HCT116 (cell line): ENCODE measurements around the gene NPAS4. TPM values are rescaled to one million over a fixed set of nuclear protein-coding genes. Genes with fewer than 3 reads are reported as not detected.
"Not testable (repeated sequence)": the region's sequence is repeated elsewhere in the genome, so short reads cannot be mapped to it uniquely, and the experiment has no call there.

Source experiments
- ATAC-seq: fragments of 200-7000 bp; cut with Tn5 transposase; 2 replicates; pipeline ENCODE4 v1.9.1; 2020; ENCODE audit warnings: mild to moderate bottlenecking, moderate library complexity
- BruUV-seq: library from RNA; stranded (reverse); fragments of 400-500 nt; replicated peaks from 2 replicates; lab custom pipeline; 2021; lab: Mats Ljungman, UMichigan
- CTCF ChIA-PET: fragments of 300-600 bp; sonication (Branson Sonifier 250); formaldehyde crosslinking; loops from one replicate; lab custom pipeline; 2021; ENCODE audit warnings: antibody characterized with exemption; lab: Charles Lee
- POLR2A ChIA-PET: fragments of 300-600, 350-600 bp; sonication (Branson Sonifier 250); formaldehyde crosslinking; loops from one replicate; lab custom pipeline; 2021; ENCODE audit warnings: antibody characterized with exemption; lab: Charles Lee
- RAD21 ChIA-PET, 2 experiments: fragments of 300-600 bp; sonication (Branson Sonifier 250); formaldehyde crosslinking; loops; one replicate each; lab custom pipeline; 2023; ENCODE audit warnings: low total read pairs in 2 of 2; ENCODE audit not compliant: uncharacterized antibody in 2 of 2, unreplicated experiment in 2 of 2, low non-redundant PET in 1 of 2; lab: Charles Lee
- DNase-seq: peaks from one replicate; pipeline ENCODE4 v3.0.0-alpha.2; 2010; ENCODE audit warnings: low read depth, low spot score
- H2AFZ ChIP-seq: fragments of 200-600 bp; shearing (Covaris generic), sonication (generic); 2 replicates; pipeline ENCODE4 v1.6.1; 2017; ENCODE audit warnings: low read depth, mixed run types, mixed read lengths, antibody characterized with exemption, low read length; ENCODE audit not compliant: poor library complexity, severe bottlenecking
- H3K27ac ChIP-seq: 2 replicates; pipeline ENCODE4 v1.5.1; 2012; ENCODE audit warnings: low read depth, low read length
- H3K27me3 ChIP-seq: fragments of 200-600 bp; sonication (generic); 2 replicates; pipeline ENCODE4 v1.6.1; 2016; ENCODE audit warnings: mixed run types, low read length, mixed read lengths; ENCODE audit not compliant: insufficient read depth
- H3K36me3 ChIP-seq, 2 experiments: fragments of 200-500 bp in 1 of 2; fragments of 200-600 bp in 1 of 2; sonication (Bioruptor generic) in 1 of 2; sonication (generic) in 1 of 2; 2 replicates each; pipeline versions ENCODE4 v1.5.1 to v1.6.1; 2014 to 2016; ENCODE audit warnings: low read length in 2 of 2, inconsistent platforms in 1 of 2, mixed read lengths in 1 of 2, mixed run types in 1 of 2; ENCODE audit not compliant: insufficient read depth in 2 of 2, control insufficient read depth in 1 of 2
- H3K4me1 ChIP-seq, 2 experiments: fragments of 200-600 bp in 1 of 2; sonication (generic) in 1 of 2; 2 replicates each; pipeline versions ENCODE4 v1.5.1 to v1.6.1; 2012 to 2017; ENCODE audit warnings: low read length in 2 of 2, inconsistent platforms in 1 of 2, mild to moderate bottlenecking in 1 of 2, mixed read lengths in 1 of 2, mixed run types in 1 of 2, moderate library complexity in 1 of 2; ENCODE audit not compliant: insufficient read depth in 2 of 2, control insufficient read depth in 1 of 2
- H3K4me2 ChIP-seq: fragments of 200-600 bp; sonication (generic); 2 replicates; pipeline ENCODE4 v1.6.1; 2017; ENCODE audit warnings: mixed run types, low read length, mixed read lengths
- H3K4me3 ChIP-seq, 2 experiments: fragments of 200-600 bp in 1 of 2; sonication (generic) in 1 of 2; replicated peaks in 1 of 2; 2 replicates each; pipeline ENCODE4 v1.5.1; 2011 to 2016; ENCODE audit warnings: low read length in 2 of 2, control low read depth in 1 of 2, low read depth in 1 of 2, mild to moderate bottlenecking in 1 of 2, mixed read lengths in 1 of 2, mixed run types in 1 of 2
- H3K79me2 ChIP-seq: fragments of 200-600 bp; sonication (generic); 2 replicates; pipeline ENCODE4 v1.6.1; 2017; ENCODE audit warnings: mild to moderate bottlenecking, mixed run types, low read length, moderate library complexity, mixed read lengths; ENCODE audit not compliant: insufficient read depth
- H3K9ac ChIP-seq: fragments of 200-600 bp; sonication (generic); 2 replicates; pipeline ENCODE4 v1.6.1; 2016; ENCODE audit warnings: low read length, mixed read lengths
- H3K9me2 ChIP-seq: fragments of 200-600 bp; sonication (generic), shearing (Covaris generic); 2 replicates; pipeline ENCODE4 v1.6.1; 2017; ENCODE audit warnings: mixed run types, mild to moderate bottlenecking, moderate library complexity; ENCODE audit not compliant: insufficient read depth
- H3K9me3 ChIP-seq, 2 experiments: fragments of 200-500 bp in 1 of 2; fragments of 200-600 bp in 1 of 2; sonication (Bioruptor generic) in 1 of 2; sonication (generic) in 1 of 2; 2 replicates each; pipeline ENCODE4 v1.6.1; 2014 to 2017; ENCODE audit warnings: low read length in 2 of 2, mixed read lengths in 2 of 2, inconsistent platforms in 1 of 2, low read depth in 1 of 2, mild to moderate bottlenecking in 1 of 2, mixed run types in 1 of 2, moderate library complexity in 1 of 2; ENCODE audit not compliant: control insufficient read depth in 1 of 2, insufficient read depth in 1 of 2
- H4K20me1 ChIP-seq: fragments of 200-600 bp; sonication (generic), shearing (Covaris generic); 2 replicates; pipeline ENCODE4 v1.6.1; 2017; ENCODE audit warnings: mixed run types, mild to moderate bottlenecking, moderate library complexity; ENCODE audit not compliant: insufficient read depth
- CBX3 ChIP-seq: IDR thresholded peaks from 2 replicates; pipeline ENCODE4 v1.6.1; 2012; ENCODE audit warnings: low read depth
- EGR1 ChIP-seq: IDR thresholded peaks from 2 replicates; pipeline ENCODE4 v1.6.1; 2012; ENCODE audit warnings: low read depth
- EZH2 ChIP-seq: fragments of 200-600 bp; sonication (generic); IDR thresholded peaks from 2 replicates; pipeline ENCODE4 v1.6.1; 2017; ENCODE audit warnings: antibody characterized with exemption, mixed run types
- EZH2phosphoT487 ChIP-seq: fragments of 200-600 bp; IDR thresholded peaks from 2 replicates; pipeline ENCODE4 v1.6.1; 2018; ENCODE audit warnings: antibody characterized with exemption, borderline replicate concordance
- FOSL1 ChIP-seq: IDR thresholded peaks from 2 replicates; pipeline ENCODE4 v1.6.1; 2012; ENCODE audit warnings: low read depth
- JUND ChIP-seq: IDR thresholded peaks from 2 replicates; pipeline ENCODE4 v1.6.1; 2012
- POLR2A ChIP-seq: IDR thresholded peaks from 2 replicates; pipeline ENCODE4 v1.7.0; 2011; ENCODE audit warnings: borderline replicate concordance; ENCODE audit not compliant: insufficient read depth, insufficient read length; ENCODE audit errors: extremely low read depth
- POLR2AphosphoS5 ChIP-seq: IDR thresholded peaks from 2 replicates; pipeline ENCODE4 v1.6.1; 2011; ENCODE audit warnings: mild to moderate bottlenecking, low read depth, low read length, moderate library complexity
- SIN3A ChIP-seq: IDR thresholded peaks from 2 replicates; pipeline ENCODE4 v1.6.1; 2012; ENCODE audit warnings: low read depth
- SRF ChIP-seq: IDR thresholded peaks from 2 replicates; pipeline ENCODE4 v1.6.1; 2012; ENCODE audit warnings: low read depth
- ZFX ChIP-seq: fragments of 450-650 bp; IDR thresholded peaks from 2 replicates; pipeline ENCODE4 v1.6.1; 2017
- ZNF274 ChIP-seq: fragments of 200-500 bp; sonication (Bioruptor generic); IDR thresholded peaks from 2 replicates; pipeline ENCODE4 v1.6.1; 2014; ENCODE audit warnings: mild to moderate bottlenecking, low read depth, low read length, inconsistent platforms
- intact Hi-C: fragments of 100-400 bp; cut with micrococcal nuclease; formaldehyde crosslinking; loops from 2 replicates; pipeline ENCODE4 v1.10.0; 2022
- total RNA-seq: library from RNA; stranded (reverse); gene quantifications from one replicate; pipeline ENCODE4 v1.2.1, GENCODE V29; 2021; ENCODE audit not compliant: unreplicated experiment
- TF ChIP-seq, protein P1 (sequence below): IDR thresholded peaks from 2 replicates; pipeline ENCODE4 v1.6.1; 2012; ENCODE audit warnings: low read depth
- TF ChIP-seq, protein P2 (sequence below), 3 experiments: fragments of 200-600 bp in 1 of 3; sonication (generic) in 1 of 3; IDR thresholded peaks in 2 of 3; conservative IDR thresholded peaks in 1 of 3; 2 replicates each; pipeline ENCODE4 v1.5.1; 2012 to 2017; ENCODE audit warnings: low read depth in 2 of 3, low read length in 2 of 3, antibody characterized with exemption in 1 of 3, borderline replicate concordance in 1 of 3, control low read depth in 1 of 3, mild to moderate bottlenecking in 1 of 3, mixed read lengths in 1 of 3, mixed run types in 1 of 3, moderate library complexity in 1 of 3; ENCODE audit not compliant: insufficient read depth in 1 of 3
- TF ChIP-seq, protein P3 (sequence below): IDR thresholded peaks from 2 replicates; pipeline ENCODE4 v1.6.1; 2012
- TF ChIP-seq, protein P4 (sequence below): IDR thresholded peaks from 2 replicates; pipeline ENCODE4 v1.6.1; 2012

NPAS4 gene
- total RNA-seq, 1 experiment from 2014 or later: not detected

DNA sequence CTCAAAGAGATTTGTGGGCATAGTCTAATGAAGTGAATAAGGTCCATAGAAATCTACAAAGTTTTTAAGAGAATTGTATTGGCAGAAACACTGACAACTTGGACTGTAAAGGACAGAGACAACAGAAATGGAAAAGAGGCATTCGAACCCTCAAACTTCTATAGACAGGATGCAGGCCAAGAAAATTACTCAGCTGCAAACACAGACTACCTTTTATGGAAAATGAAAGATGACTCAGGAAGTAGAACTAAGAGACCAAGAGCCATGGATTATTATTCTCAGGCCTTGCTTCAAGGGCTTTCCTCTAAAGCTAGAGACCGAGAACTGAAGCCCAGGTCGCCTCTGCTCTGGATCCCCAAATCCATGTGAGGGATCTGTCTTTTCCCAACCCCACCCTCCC, 42.1 kb downstream of the NPAS4 start:
- CTCF ChIA-PET: interaction anchor here (1.2 kb wide), 1 partner anchor 24 kb away, joined by 3 read pairs; the partner anchor contains the start of gene MRPL11
- Histone ChIP-seq H3K9me2 (no peaks in the 10 kb centered on the region), H3K4me1 (peaks cover 8 to 17% of the 10 kb centered on the region in 2 experiments), H3K9me3 (peaks cover 6 to 7% of the 10 kb centered on the region in 2 experiments; a peak in 1 of 4 replicates), H3K9ac (no peak overlapping the region), H3K27me3 (no peaks in the 10 kb centered on the region), H3K4me3 (no peak overlapping the region), H2AFZ (no peak overlapping the region), H3K27ac (no peak overlapping the region), H3K79me2 (peaks cover 8% of the 10 kb centered on the region; the same call in 1 of the 2 replicates), H3K4me2 (no peak overlapping the region), H4K20me1 (no peaks in the 10 kb centered on the region), H3K36me3 (no peaks in the 10 kb centered on the region)
- no TSS peak for BruUV-seq
- TF ChIP-seq, protein P1, sequence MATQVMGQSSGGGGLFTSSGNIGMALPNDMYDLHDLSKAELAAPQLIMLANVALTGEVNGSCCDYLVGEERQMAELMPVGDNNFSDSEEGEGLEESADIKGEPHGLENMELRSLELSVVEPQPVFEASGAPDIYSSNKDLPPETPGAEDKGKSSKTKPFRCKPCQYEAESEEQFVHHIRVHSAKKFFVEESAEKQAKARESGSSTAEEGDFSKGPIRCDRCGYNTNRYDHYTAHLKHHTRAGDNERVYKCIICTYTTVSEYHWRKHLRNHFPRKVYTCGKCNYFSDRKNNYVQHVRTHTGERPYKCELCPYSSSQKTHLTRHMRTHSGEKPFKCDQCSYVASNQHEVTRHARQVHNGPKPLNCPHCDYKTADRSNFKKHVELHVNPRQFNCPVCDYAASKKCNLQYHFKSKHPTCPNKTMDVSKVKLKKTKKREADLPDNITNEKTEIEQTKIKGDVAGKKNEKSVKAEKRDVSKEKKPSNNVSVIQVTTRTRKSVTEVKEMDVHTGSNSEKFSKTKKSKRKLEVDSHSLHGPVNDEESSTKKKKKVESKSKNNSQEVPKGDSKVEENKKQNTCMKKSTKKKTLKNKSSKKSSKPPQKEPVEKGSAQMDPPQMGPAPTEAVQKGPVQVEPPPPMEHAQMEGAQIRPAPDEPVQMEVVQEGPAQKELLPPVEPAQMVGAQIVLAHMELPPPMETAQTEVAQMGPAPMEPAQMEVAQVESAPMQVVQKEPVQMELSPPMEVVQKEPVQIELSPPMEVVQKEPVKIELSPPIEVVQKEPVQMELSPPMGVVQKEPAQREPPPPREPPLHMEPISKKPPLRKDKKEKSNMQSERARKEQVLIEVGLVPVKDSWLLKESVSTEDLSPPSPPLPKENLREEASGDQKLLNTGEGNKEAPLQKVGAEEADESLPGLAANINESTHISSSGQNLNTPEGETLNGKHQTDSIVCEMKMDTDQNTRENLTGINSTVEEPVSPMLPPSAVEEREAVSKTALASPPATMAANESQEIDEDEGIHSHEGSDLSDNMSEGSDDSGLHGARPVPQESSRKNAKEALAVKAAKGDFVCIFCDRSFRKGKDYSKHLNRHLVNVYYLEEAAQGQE: no peak
- no peak for TF ChIP-seq SRF
- TF ChIP-seq, protein P2, sequence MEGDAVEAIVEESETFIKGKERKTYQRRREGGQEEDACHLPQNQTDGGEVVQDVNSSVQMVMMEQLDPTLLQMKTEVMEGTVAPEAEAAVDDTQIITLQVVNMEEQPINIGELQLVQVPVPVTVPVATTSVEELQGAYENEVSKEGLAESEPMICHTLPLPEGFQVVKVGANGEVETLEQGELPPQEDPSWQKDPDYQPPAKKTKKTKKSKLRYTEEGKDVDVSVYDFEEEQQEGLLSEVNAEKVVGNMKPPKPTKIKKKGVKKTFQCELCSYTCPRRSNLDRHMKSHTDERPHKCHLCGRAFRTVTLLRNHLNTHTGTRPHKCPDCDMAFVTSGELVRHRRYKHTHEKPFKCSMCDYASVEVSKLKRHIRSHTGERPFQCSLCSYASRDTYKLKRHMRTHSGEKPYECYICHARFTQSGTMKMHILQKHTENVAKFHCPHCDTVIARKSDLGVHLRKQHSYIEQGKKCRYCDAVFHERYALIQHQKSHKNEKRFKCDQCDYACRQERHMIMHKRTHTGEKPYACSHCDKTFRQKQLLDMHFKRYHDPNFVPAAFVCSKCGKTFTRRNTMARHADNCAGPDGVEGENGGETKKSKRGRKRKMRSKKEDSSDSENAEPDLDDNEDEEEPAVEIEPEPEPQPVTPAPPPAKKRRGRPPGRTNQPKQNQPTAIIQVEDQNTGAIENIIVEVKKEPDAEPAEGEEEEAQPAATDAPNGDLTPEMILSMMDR (IDR thresholded peaks at IDR 0.05 in 2 of 3, conservative IDR thresholded peaks at IDR 0.05 in 1 of 3; ENCODE audit: borderline replicate concordance in 1 of 3, insufficient read depth in 1 of 3, low read depth in 2 of 3, low read length in 2 of 3): no peak
- no peak for TF ChIP-seq EZH2
- no peak for TF ChIP-seq POLR2AphosphoS5
- TF ChIP-seq, protein P3, sequence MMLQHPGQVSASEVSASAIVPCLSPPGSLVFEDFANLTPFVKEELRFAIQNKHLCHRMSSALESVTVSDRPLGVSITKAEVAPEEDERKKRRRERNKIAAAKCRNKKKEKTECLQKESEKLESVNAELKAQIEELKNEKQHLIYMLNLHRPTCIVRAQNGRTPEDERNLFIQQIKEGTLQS: no peak
- TF ChIP-seq FOSL1: no peak
- TF ChIP-seq POLR2A: no peak
- TF ChIP-seq EZH2phosphoT487: no peak
- no peak for TF ChIP-seq ZNF274
- no peak for TF ChIP-seq EGR1
- TF ChIP-seq JUND: no peak
- no peak for TF ChIP-seq SIN3A
- TF ChIP-seq ZFX: no peak
- no peak for TF ChIP-seq CBX3
- TF ChIP-seq, protein P4, sequence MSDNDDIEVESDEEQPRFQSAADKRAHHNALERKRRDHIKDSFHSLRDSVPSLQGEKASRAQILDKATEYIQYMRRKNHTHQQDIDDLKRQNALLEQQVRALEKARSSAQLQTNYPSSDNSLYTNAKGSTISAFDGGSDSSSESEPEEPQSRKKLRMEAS: no peak
- no peak for ATAC-seq
- POLR2A ChIA-PET: no interaction called here
- DNase-seq: no peak
- RAD21 ChIA-PET: no interaction called here
- intact Hi-C loops: no loop called here

DNA sequence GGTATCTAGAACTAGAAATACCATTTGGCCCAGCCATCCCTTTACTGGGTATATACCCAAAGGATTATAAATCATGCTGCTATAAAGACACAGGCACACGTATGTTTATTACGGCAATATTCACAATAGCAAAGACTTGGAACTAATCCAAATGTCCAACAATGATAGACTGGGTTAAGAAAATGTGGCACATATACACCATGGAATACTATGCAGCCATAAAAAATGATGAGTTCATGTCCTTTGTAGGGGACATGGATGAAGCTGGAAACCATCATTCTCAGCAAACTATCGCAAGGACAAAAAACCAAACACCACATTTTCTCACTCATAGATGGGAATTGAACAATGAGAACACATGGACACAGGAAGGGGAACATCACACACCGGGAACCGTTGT, 43.3 kb downstream of the NPAS4 start:
- H3K4me3 ChIP-seq, H3K9me2 ChIP-seq, H4K20me1 ChIP-seq, H3K79me2 ChIP-seq, H3K9me3 ChIP-seq, DNase-seq, H3K27me3 ChIP-seq, ATAC-seq, BruUV-seq, H3K4me2 ChIP-seq, H3K36me3 ChIP-seq, H2AFZ ChIP-seq, H3K9ac ChIP-seq, intact Hi-C loops, RAD21 ChIA-PET, H3K27ac ChIP-seq, POLR2A ChIA-PET: not testable (repeated sequence)
- peaks cover 8 to 19% of the 10 kb centered on the region in 2 experiments for H3K4me1 ChIP-seq
- CTCF ChIA-PET: interaction anchor here (1.2 kb wide), 1 partner anchor 25 kb away, joined by 3 read pairs; the partner anchor contains the start of gene MRPL11
